HUES48 (cell line): ENCODE measurements around the gene RHBDL1.

Source experiments
- H3K27ac ChIP-seq: one replicate; pipeline ENCODE4 v1.7.0; 2013; ENCODE audit warnings: low read depth, low read length, inconsistent platforms
- H3K27me3 ChIP-seq: 2 replicates; pipeline ENCODE4 v1.6.1; 2013; ENCODE audit warnings: mild to moderate bottlenecking, low read length; ENCODE audit not compliant: control insufficient read depth, insufficient read depth
- H3K36me3 ChIP-seq: 2 replicates; pipeline ENCODE4 v1.6.1; 2013; ENCODE audit warnings: low read length; ENCODE audit not compliant: control insufficient read depth, insufficient read depth
- H3K4me1 ChIP-seq: 2 replicates; pipeline ENCODE4 v1.6.1; 2013; ENCODE audit warnings: mild to moderate bottlenecking, low read length; ENCODE audit not compliant: control insufficient read depth, insufficient read depth
- H3K4me3 ChIP-seq: 2 replicates; pipeline ENCODE4 v1.5.1; 2013; ENCODE audit warnings: mild to moderate bottlenecking, low read depth, low read length
- H3K9ac ChIP-seq: 2 replicates; pipeline ENCODE4 v1.6.1; 2013; ENCODE audit warnings: mild to moderate bottlenecking, low read depth, low read length, moderate library complexity
- H3K9me3 ChIP-seq: 2 replicates; pipeline ENCODE4 v1.6.1; 2013; ENCODE audit warnings: low read length; ENCODE audit not compliant: control insufficient read depth, insufficient read depth

The RHBDL1 gene

DNA sequence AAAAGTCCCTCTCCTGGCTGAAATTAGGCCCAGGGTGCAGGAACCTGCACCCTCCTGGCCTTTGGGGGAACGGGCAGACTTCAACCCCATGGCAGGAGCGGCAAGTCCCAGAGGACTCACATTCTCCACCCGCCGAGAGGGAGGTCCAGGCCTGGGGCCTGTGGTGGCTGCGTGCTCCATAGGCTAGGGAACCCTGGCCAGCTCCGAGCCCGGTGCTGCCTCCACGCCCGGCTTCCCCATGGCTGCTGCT lies 50.6 kb downstream of the RHBDL1 start:
- no peaks in the 10 kb centered on the region; the same call in 1 of the 2 replicates for H3K27me3 ChIP-seq
- H3K36me3 ChIP-seq, result peaks cover 7% of the 10 kb centered on the region; the same call in 1 of the 2 replicates
- no peaks in the 10 kb centered on the region for H3K9me3 ChIP-seq
- peaks cover 3% of the 10 kb centered on the region; the same call in 1 of the 2 replicates for H3K4me1 ChIP-seq
- peak overlapping the region; percentile 42 for H3K27ac ChIP-seq
- H3K9ac ChIP-seq, result no peak overlapping the region
- peak overlapping the region; percentile 66; the same call in 1 of the 2 replicates for H3K4me3 ChIP-seq

DNA sequence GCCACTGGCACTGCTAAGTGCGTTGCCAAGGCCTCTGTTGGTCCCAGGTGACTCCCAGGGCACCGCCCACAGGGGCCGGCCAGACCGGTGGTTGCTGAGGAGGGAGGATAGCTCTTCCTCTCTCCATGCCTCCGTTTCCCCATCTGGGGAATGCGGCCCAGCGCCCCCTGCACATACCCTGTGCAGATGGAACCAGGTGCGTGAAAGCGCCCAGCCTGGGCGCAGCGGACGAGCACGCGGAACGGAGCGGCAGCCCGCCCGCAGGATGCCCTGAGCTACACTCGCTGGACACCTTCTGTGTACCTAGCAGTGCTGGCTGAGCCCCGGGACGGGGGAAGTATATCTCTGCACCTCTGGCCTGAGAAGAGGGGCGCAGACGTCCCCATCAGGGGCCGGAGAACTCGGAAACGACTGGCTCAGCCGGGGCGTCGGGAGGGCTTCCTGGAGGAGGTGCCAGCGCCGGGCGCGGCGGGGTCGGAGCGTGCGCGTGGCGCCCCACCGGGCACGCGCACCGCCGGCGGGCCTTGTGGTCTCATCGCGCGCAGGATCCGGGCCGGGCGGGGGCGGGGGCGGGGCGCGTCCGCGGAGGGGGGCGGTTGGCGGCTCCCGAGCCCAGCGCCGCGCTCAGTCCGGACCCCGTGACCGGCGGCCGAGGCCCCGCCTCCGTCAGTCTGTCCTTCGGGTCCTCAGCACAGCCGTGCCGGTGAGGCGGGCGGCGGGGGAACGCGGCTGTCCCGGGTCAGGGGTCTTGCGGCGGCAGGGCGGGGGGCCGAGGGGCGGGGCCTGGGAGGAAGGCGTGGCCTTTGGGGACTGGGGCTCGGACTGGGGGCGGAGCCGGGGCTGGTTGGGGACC lies 51.2 kb downstream of the RHBDL1 start, which contains the start of the genes CCDC78 and HAGHL:
CCDC78 (minus strand) TSS at position 6 of the 853 bp plus-strand sequence. CDS start 76 bp downstream, outside the sequence.
HAGHL (plus strand) TSS at position 669 of the 853 bp plus-strand sequence. CDS start 404 bp downstream, outside the sequence.
- H3K9me3 ChIP-seq, result no peaks in the 10 kb centered on the region
- peaks cover 10% of the 10 kb centered on the region; the same call in 1 of the 2 replicates for H3K36me3 ChIP-seq
- H3K4me3 ChIP-seq, result peak within 1 kb of the TSS; percentile 66
- peaks cover 3% of the 10 kb centered on the region; the same call in 1 of the 2 replicates for H3K4me1 ChIP-seq
- H3K27me3 ChIP-seq, result no peaks in the 10 kb centered on the region; the same call in 1 of the 2 replicates
- peak within 1 kb of the TSS; percentile 42 for H3K27ac ChIP-seq
- no peak within 1 kb of the TSS; the same call in 1 of the 2 replicates for H3K9ac ChIP-seq

DNA sequence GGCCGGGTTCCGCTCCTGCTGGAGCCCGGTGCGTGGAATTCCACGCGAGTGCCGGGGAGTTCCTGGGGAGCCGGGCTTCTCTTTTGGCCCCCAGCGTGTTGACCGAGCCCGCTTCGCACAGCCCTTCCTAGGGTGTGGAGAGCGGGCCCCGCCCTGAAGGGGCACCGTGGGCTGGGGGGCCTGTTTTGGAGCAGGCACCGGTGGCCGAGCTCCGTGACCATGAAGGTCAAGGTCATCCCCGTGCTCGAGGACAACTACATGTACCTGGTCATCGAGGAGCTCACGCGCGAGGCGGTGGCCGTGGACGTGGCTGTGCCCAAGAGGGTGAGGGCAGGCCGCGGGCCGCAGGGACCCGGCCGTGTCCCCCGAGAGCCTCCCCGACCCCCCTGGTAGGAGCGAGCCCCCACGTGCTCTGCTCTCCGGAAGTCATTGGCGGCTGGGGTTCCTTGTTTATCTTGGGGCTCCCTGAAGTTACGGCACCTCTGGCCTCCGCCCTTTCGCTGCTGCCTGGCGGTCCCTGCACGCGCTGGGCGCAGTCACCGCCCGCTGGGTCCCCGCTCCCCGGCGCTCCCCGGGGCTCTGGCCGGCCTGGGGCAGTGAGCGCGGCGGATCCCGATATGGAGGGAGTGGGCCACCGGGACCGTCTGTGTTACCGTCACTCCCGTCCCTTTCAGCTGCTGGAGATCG lies 52.0 kb downstream of the RHBDL1 start:
- H3K36me3 ChIP-seq, result peaks cover 16% of the 10 kb centered on the region; the same call in 1 of the 2 replicates
- peak overlapping the region; percentile 66 for H3K4me3 ChIP-seq
- no peaks in the 10 kb centered on the region; the same call in 1 of the 2 replicates for H3K27me3 ChIP-seq
- H3K9ac ChIP-seq, result no peak overlapping the region; the same call in 1 of the 2 replicates
- no peaks in the 10 kb centered on the region for H3K9me3 ChIP-seq
- no peak overlapping the region for H3K27ac ChIP-seq
- peaks cover 3% of the 10 kb centered on the region; the same call in 1 of the 2 replicates for H3K4me1 ChIP-seq
